SK-N-MC (cell line): Measurements from ENCODE around the gene IGFALS.

Source experiments
- EZH2 ChIP-seq: fragments of 200-600 bp; sonication (generic); IDR thresholded peaks from one replicate; pipeline ENCODE4 v1.6.1; 2017; ENCODE audit warnings: antibody characterized with exemption
- FOXP2 ChIP-seq: optimal IDR thresholded peaks from 2 replicates; pipeline ENCODE3; 2011; ENCODE audit warnings: mild to moderate bottlenecking, moderate library complexity; ENCODE audit not compliant: insufficient read depth; ENCODE audit errors: extremely low read length, control extremely low read depth
- POLR2AphosphoS5 ChIP-seq: IDR thresholded peaks from 2 replicates; pipeline ENCODE4 v1.6.1; 2012; ENCODE audit warnings: mild to moderate bottlenecking, low read depth, low read length, borderline replicate concordance

GRCh38 chr16:1832838-1833454, 39.4 kb upstream of the IGFALS start:
- TF ChIP-seq EZH2 (no peak), POLR2AphosphoS5 (no peak), FOXP2 (no peak)
